Endothelial cell of umbilical vein (primary cell): ENCODE measurements around the gene NR2C2. TPM values are rescaled to one million over a fixed set of nuclear protein-coding genes. Genes with fewer than 3 reads are reported as not detected.

ENCODE experiments used
- BruUV-seq: library from RNA; stranded (reverse); fragments of 400-500 nt; replicated peaks from 2 replicates; lab custom pipeline; 2021; lab: Mats Ljungman, UMichigan
- CTCF ChIA-PET: fragments of 300-600, 350-600 bp; sonication (Branson Sonifier 250); formaldehyde crosslinking; loops from one replicate; lab custom pipeline; 2021; ENCODE audit warnings: antibody characterized with exemption, inconsistent platforms; lab: Charles Lee
- POLR2A ChIA-PET: fragments of 300-600, 350-600 bp; sonication (Branson Sonifier 250); formaldehyde crosslinking; loops from one replicate; lab custom pipeline; 2021; ENCODE audit warnings: antibody characterized with exemption, inconsistent platforms; lab: Charles Lee
- DNase-seq: peaks from one replicate; pipeline ENCODE4 v3.0.0-alpha.2; 2011; ENCODE audit warnings: low read depth, low spot score
- FAIRE-seq: peaks from 2 replicates; lab custom pipeline; 2011; peaks lifted over from hg19 to GRCh38; lab: Jason Lieb, UNC
- H2AFZ ChIP-seq: 2 replicates; pipeline ENCODE4 v1.6.0; 2012; ENCODE audit warnings: low read depth, low read length, control low read depth, inconsistent platforms
- H3K27ac ChIP-seq: 2 replicates; pipeline ENCODE4 v1.5.1; 2011; ENCODE audit warnings: low read depth, mild to moderate bottlenecking, control low read depth, low read length, moderate library complexity; ENCODE audit not compliant: insufficient read depth
- H3K27me3 ChIP-seq, 2 experiments: 2 replicates each; pipeline versions ENCODE4 v1.6.0 to v1.6.1; 2011; ENCODE audit warnings: low read length in 2 of 2, mixed read lengths in 1 of 2; ENCODE audit not compliant: control insufficient read depth in 2 of 2, insufficient read depth in 2 of 2
- H3K36me3 ChIP-seq, 2 experiments: 2 replicates in 1 of 2; 3 replicates in 1 of 2; pipeline ENCODE4 v1.5.1; 2011; ENCODE audit warnings: low read length in 2 of 2, mild to moderate bottlenecking in 1 of 2, moderate library complexity in 1 of 2; ENCODE audit not compliant: control insufficient read depth in 2 of 2, insufficient read depth in 2 of 2; ENCODE audit errors: extremely low read depth in 1 of 2
- H3K4me1 ChIP-seq: 3 replicates; pipeline ENCODE4 v1.5.1; 2011; ENCODE audit warnings: mild to moderate bottlenecking, low read length; ENCODE audit not compliant: control insufficient read depth, insufficient read depth; ENCODE audit errors: extremely low read depth
- H3K4me2 ChIP-seq: 2 replicates; pipeline ENCODE4 v1.6.1; 2011; ENCODE audit warnings: low read length, control low read depth, mixed read lengths; ENCODE audit not compliant: insufficient read depth
- H3K4me3 ChIP-seq, 3 experiments: fragments of 200-600 bp in 1 of 3; sonication (generic), shearing (Covaris generic) in 1 of 3; replicated peaks in 1 of 3; 2 replicates each; pipeline ENCODE4 v1.5.1; 2011 to 2016; ENCODE audit warnings: control low read depth in 3 of 3, low read length in 3 of 3, mild to moderate bottlenecking in 2 of 3, inconsistent platforms in 1 of 3, low read depth in 1 of 3, moderate library complexity in 1 of 3; ENCODE audit not compliant: insufficient read depth in 1 of 3
- H3K79me2 ChIP-seq: 2 replicates; pipeline ENCODE4 v1.6.0; 2012; ENCODE audit warnings: low read length, inconsistent platforms; ENCODE audit not compliant: control insufficient read depth, insufficient read depth
- H3K9ac ChIP-seq: replicated peaks from 2 replicates; pipeline ENCODE3; 2011; ENCODE audit warnings: low read length, control low read depth; ENCODE audit not compliant: insufficient read depth; ENCODE audit errors: extremely low read depth
- H3K9me1 ChIP-seq: replicated peaks from 3 replicates; pipeline ENCODE4 v1.6.0; 2011; ENCODE audit warnings: mild to moderate bottlenecking, low read length; ENCODE audit not compliant: control insufficient read depth, insufficient read depth; ENCODE audit errors: extremely low read depth
- H3K9me3 ChIP-seq: replicated peaks from 2 replicates; pipeline ENCODE4 v1.5.1; 2012; ENCODE audit warnings: low read length, inconsistent platforms; ENCODE audit not compliant: control insufficient read depth, insufficient read depth
- H4K20me1 ChIP-seq: replicated peaks from 2 replicates; pipeline ENCODE3; 2011; ENCODE audit warnings: mild to moderate bottlenecking, low read length; ENCODE audit not compliant: control insufficient read depth, insufficient read depth; ENCODE audit errors: extremely low read depth
- CTCF ChIP-seq, 2 donors: IDR thresholded peaks; 1 replicate in 1 of 2; 2 replicates in 1 of 2; pipeline ENCODE4 v1.5.1; 2011; ENCODE audit warnings: low read length in 2 of 2, mild to moderate bottlenecking in 2 of 2, moderate library complexity in 2 of 2, control low read depth in 1 of 2, inconsistent platforms in 1 of 2, low read depth in 1 of 2; ENCODE audit not compliant: insufficient read depth in 1 of 2; ENCODE audit errors: extremely low read depth in 1 of 2
- EZH2 ChIP-seq: IDR thresholded peaks from 2 replicates; pipeline ENCODE4 v1.6.1; 2012; ENCODE audit warnings: borderline replicate concordance, low read depth, mild to moderate bottlenecking, moderate library complexity, low read length, inconsistent platforms; ENCODE audit not compliant: severe bottlenecking
- FOS ChIP-seq: IDR thresholded peaks from 2 replicates; pipeline ENCODE4 v1.6.1; 2011; ENCODE audit warnings: mild to moderate bottlenecking, low read length, moderate library complexity, borderline replicate concordance; ENCODE audit not compliant: insufficient read depth
- GATA2 ChIP-seq: IDR thresholded peaks from 2 replicates; pipeline ENCODE4 v1.7.0; 2011; ENCODE audit warnings: low read depth, mild to moderate bottlenecking, moderate library complexity, mixed read lengths, low read length; ENCODE audit not compliant: insufficient read length, insufficient read depth
- JUN ChIP-seq: IDR thresholded peaks from 2 replicates; pipeline ENCODE4 v1.6.1; 2011; ENCODE audit warnings: borderline replicate concordance, low read depth; ENCODE audit not compliant: insufficient read length, insufficient read depth
- MAX ChIP-seq: IDR thresholded peaks from 2 replicates; pipeline ENCODE4 v1.6.1; 2011; ENCODE audit not compliant: insufficient read depth, insufficient read length
- MYC ChIP-seq: IDR thresholded peaks from one replicate; pipeline ENCODE4 v1.6.1; 2011; ENCODE audit warnings: mild to moderate bottlenecking, low read depth, low read length
- POLR2A ChIP-seq: IDR thresholded peaks from 2 replicates; pipeline ENCODE4 v1.6.1; 2012; ENCODE audit warnings: low read depth, mild to moderate bottlenecking, control low read depth, low read length
- POLR2AphosphoS5 ChIP-seq: IDR thresholded peaks from 2 replicates; pipeline ENCODE4 v1.6.1; 2012; ENCODE audit warnings: low read depth, mild to moderate bottlenecking, control low read depth, low read length, moderate library complexity; ENCODE audit not compliant: insufficient read depth
- dilution Hi-C: fragments of 300-500 bp; cut with MboI; formaldehyde crosslinking; loops from one replicate; pipeline ENCODE4 v1.15.0; 2019; ENCODE audit warnings: low sequenced_read_pairs; ENCODE audit not compliant: extremely low pct_ligation_motif_present
- intact Hi-C: fragments of 100-400 bp; cut with micrococcal nuclease; formaldehyde crosslinking; loops from one replicate; pipeline ENCODE4 v1.10.0; 2022
- polyA plus RNA-seq, 4 experiments: library from polyadenylated mRNA; depleted of rRNA in 3 of 4; stranded (reverse) in 3 of 4; unstranded in 1 of 4; fragments of >200 nt; gene quantifications; 2 replicates each; pipeline versions ENCODE4 v1.2.1 to v1.2.3, GENCODE V29; 2011 to 2012; ENCODE audit warnings: missing spikeins in 1 of 4
- total RNA-seq: library from RNA; stranded (reverse); gene quantifications from 2 replicates; pipeline ENCODE4 v1.2.3, GENCODE V29; 2021

NR2C2 gene
- total and polyA plus RNA-seq, 2 donors (not counting 3 experiments of a cell fraction or from before 2014, with no cell fraction given), result 20.3 to 59.8 TPM

- Histone ChIP-seq H3K27me3 (no peaks in the 10 kb centered on the region), H3K79me2 (peaks cover 63% of the 10 kb centered on the region), H3K4me2 (peak overlapping the region; percentile 93), H3K4me3 (peak overlapping the region; percentile 48 to 87 (median 75)), H2AFZ (peak overlapping the region; percentile 25), H3K9ac (peak overlapping the region; percentile 99), H3K9me3 (no peaks in the 10 kb centered on the region), H3K4me1 (peaks cover 38% of the 10 kb centered on the region), H4K20me1 (peaks cover 4% of the 10 kb centered on the region), H3K36me3 (peaks cover 4 to 5% of the 10 kb centered on the region in 2 experiments), H3K27ac (peak overlapping the region; percentile 99), H3K9me1 (no peaks in the 10 kb centered on the region)
- no peak for FAIRE-seq
- BruUV-seq, result no TSS peak
- intact Hi-C loops (loop anchor here (1.0 to 10.0 kb wide), 2 partner anchors 295 to 802 kb away; partner anchors contain the start of gene CCDC174), dilution Hi-C loops (no loop called here)
- DNase-seq, result no peak
- POLR2A ChIA-PET, result no interaction called here
- CTCF ChIA-PET, result interaction anchor here (0.6 to 1.3 kb wide), 4 partner anchors 9 to 75 kb away, joined by 3 read pairs; no protein-coding TSS in a partner anchor
- no peak for TF ChIP-seq EZH2
- no peak for TF ChIP-seq POLR2A
- TF ChIP-seq GATA2, result no peak
- no peak for TF ChIP-seq MYC
- no peak for TF ChIP-seq FOS
- no peak for TF ChIP-seq MAX
- TF ChIP-seq POLR2AphosphoS5, result no peak
- no peak for TF ChIP-seq CTCF (IDR thresholded peaks at IDR 0.05; ENCODE audit: extremely low read depth in 1 of 2, insufficient read depth in 1 of 2, low read depth in 1 of 2, low read length in 2 of 2)
- TF ChIP-seq JUN, result no peak
Measured at GRCh38 chr3:14946739-14947099, 664 bp upstream of the NR2C2 start.
